GM23338 (cell line): ENCODE measurements around the gene ALG5. TPM values are rescaled to one million over a fixed set of nuclear protein-coding genes. Genes with fewer than 3 reads are reported as not detected.

Experiments used
- ATAC-seq: fragments of 200-7000 bp; cut with Tn5 transposase; 3 replicates; pipeline ENCODE4 v1.9.1; 2020
- DNase-seq: peaks from one replicate; pipeline ENCODE4 v3.0.0-alpha.2; 2015; ENCODE audit warnings: low spot score
- H2AFZ ChIP-seq: fragments of 200-600 bp; sonication (generic); 2 replicates; pipeline ENCODE4 v1.8.0; 2016; ENCODE audit warnings: antibody characterized with exemption, mild to moderate bottlenecking, moderate library complexity
- H3F3A ChIP-seq: fragments of 200-600 bp; sonication (generic); replicated peaks from 2 replicates; pipeline ENCODE4 v1.8.0; 2017; ENCODE audit warnings: antibody characterized with exemption, mixed run types, low read depth
- H3K27ac ChIP-seq: fragments of 200-600 bp; sonication (generic); 2 replicates; pipeline ENCODE4 v1.6.1; 2016; ENCODE audit warnings: low read depth
- H3K27me3 ChIP-seq: fragments of 200-600 bp; sonication (generic); 2 replicates; pipeline ENCODE4 v1.8.0; 2016; ENCODE audit warnings: mild to moderate bottlenecking, mixed run types, moderate library complexity; ENCODE audit not compliant: insufficient read depth
- H3K36me3 ChIP-seq: fragments of 200-600 bp; sonication (generic); 2 replicates; pipeline ENCODE4 v1.8.0; 2016; ENCODE audit warnings: mild to moderate bottlenecking; ENCODE audit not compliant: insufficient read depth
- H3K4me1 ChIP-seq: fragments of 200-600 bp; sonication (generic); 2 replicates; pipeline ENCODE4 v1.8.0; 2016; ENCODE audit warnings: mild to moderate bottlenecking, moderate library complexity; ENCODE audit not compliant: insufficient read depth
- H3K4me2 ChIP-seq: fragments of 200-600 bp; sonication (generic); 2 replicates; pipeline ENCODE4 v1.7.1; 2017; ENCODE audit warnings: mixed run types
- H3K4me3 ChIP-seq: fragments of 200-600 bp; sonication (generic); 2 replicates; pipeline ENCODE4 v1.6.1; 2016; ENCODE audit warnings: mixed run types
- H3K79me2 ChIP-seq: fragments of 200-600 bp; sonication (generic); replicated peaks from 2 replicates; pipeline ENCODE4 v1.8.0; 2017; ENCODE audit warnings: mild to moderate bottlenecking; ENCODE audit not compliant: insufficient read depth
- H3K9me2 ChIP-seq: fragments of 200-600 bp; sonication (generic); 2 replicates; pipeline ENCODE4 v1.8.0; 2017; ENCODE audit not compliant: insufficient read depth
- H4K20me1 ChIP-seq: fragments of 200-600 bp; sonication (generic); replicated peaks from 2 replicates; pipeline ENCODE4 v1.8.0; 2017; ENCODE audit warnings: mild to moderate bottlenecking; ENCODE audit not compliant: insufficient read depth
- H3K27ac Mint-ChIP-seq: 2 replicates; pipeline ENCODE4 v1.8.0; 2020; ENCODE audit warnings: inconsistent platforms, mild to moderate bottlenecking, moderate library complexity, mixed read lengths
- H3K27me3 Mint-ChIP-seq: 3 replicates; pipeline ENCODE4 v1.8.0; 2022; ENCODE audit warnings: low read depth, mild to moderate bottlenecking, moderate library complexity, mixed read lengths, inconsistent platforms; ENCODE audit not compliant: insufficient read depth, poor library complexity
- H3K36me3 Mint-ChIP-seq: 3 replicates; pipeline ENCODE4 v1.8.0; 2021; ENCODE audit warnings: low read depth, mild to moderate bottlenecking, inconsistent platforms, moderate library complexity, mixed read lengths
- H3K4me1 Mint-ChIP-seq: 3 replicates; pipeline ENCODE4 v1.8.0; 2020; ENCODE audit warnings: mild to moderate bottlenecking, inconsistent platforms, mixed read lengths
- H3K4me3 Mint-ChIP-seq: 3 replicates; pipeline ENCODE4 v1.8.0; 2021; ENCODE audit warnings: moderate library complexity, mild to moderate bottlenecking, inconsistent platforms, mixed read lengths
- H3K9me3 Mint-ChIP-seq: 3 replicates; pipeline ENCODE4 v1.8.0; 2020; ENCODE audit warnings: moderate library complexity, mild to moderate bottlenecking, inconsistent platforms, mixed read lengths
- CREB1 ChIP-seq: fragments of 250-450 bp; sonication (Bioruptor Pico); IDR thresholded peaks from 2 replicates; pipeline ENCODE4 v1.5.0; 2020; ENCODE audit warnings: low read depth, mild to moderate bottlenecking, moderate library complexity
- EZH2 ChIP-seq: fragments of 200-600 bp; sonication (generic); IDR thresholded peaks from one replicate; pipeline ENCODE4 v1.8.0; 2017; ENCODE audit warnings: antibody characterized with exemption, mild to moderate bottlenecking, low read depth; ENCODE audit not compliant: unreplicated experiment
- EZH2phosphoT487 ChIP-seq: fragments of 200-600 bp; sonication (generic); IDR thresholded peaks from one replicate; pipeline ENCODE4 v1.8.1; 2018; ENCODE audit warnings: antibody characterized with exemption; ENCODE audit not compliant: unreplicated experiment
- JUNB ChIP-seq: IDR thresholded peaks from one replicate; pipeline ENCODE4 v1.6.1; 2016; ENCODE audit warnings: antibody characterized with exemption; ENCODE audit not compliant: unreplicated experiment
- NANOG ChIP-seq: IDR thresholded peaks from 2 replicates; pipeline ENCODE4 v1.6.1; 2016; ENCODE audit warnings: antibody characterized with exemption, borderline replicate concordance
- POLR2AphosphoS5 ChIP-seq: IDR thresholded peaks from 2 replicates; pipeline ENCODE4 v1.6.1; 2016; ENCODE audit warnings: antibody characterized with exemption, low read depth
- STAT1 ChIP-seq: IDR thresholded peaks from one replicate; pipeline ENCODE4 v1.6.1; 2016; ENCODE audit warnings: antibody characterized with exemption; ENCODE audit not compliant: unreplicated experiment
- ZNF114 ChIP-seq: fragments of 250-450 bp; sonication (Bioruptor Pico); IDR thresholded peaks from 2 replicates; pipeline ENCODE4 v1.5.0; 2020; ENCODE audit warnings: mild to moderate bottlenecking, moderate library complexity
- ZNF331 ChIP-seq: fragments of 250-450 bp; sonication (Bioruptor Pico); IDR thresholded peaks from 2 replicates; pipeline ENCODE4 v1.5.0; 2020; ENCODE audit warnings: low read depth, mild to moderate bottlenecking, moderate library complexity
- polyA plus RNA-seq: library from polyadenylated mRNA; unstranded; fragments of >200 nt; fragmentation: Nextera tagmentation; extraction: Ambion mirVana; gene quantifications from 2 replicates; pipeline ENCODE4 v1.2.1, GENCODE V29; 2016
- total RNA-seq: library from RNA; depleted of rRNA; stranded (reverse); fragments of >200 nt; shearing (Covaris generic); gene quantifications from 2 replicates; pipeline ENCODE4 v1.2.3, GENCODE V29; 2014
- TF ChIP-seq, protein P1 (sequence below), 2 experiments: fragments of 200-600 bp in 1 of 2; sonication (generic) in 1 of 2; conservative IDR thresholded peaks; 2 replicates each; pipeline versions ENCODE4 v1.5.1 to v1.6.1; 2016 to 2017; ENCODE audit warnings: antibody characterized with exemption in 2 of 2, low read depth in 2 of 2, mild to moderate bottlenecking in 2 of 2, moderate library complexity in 1 of 2
- TF ChIP-seq, protein P2 (sequence below): IDR thresholded peaks from one replicate; pipeline ENCODE4 v1.6.1; 2018; ENCODE audit warnings: antibody characterized with exemption; ENCODE audit not compliant: unreplicated experiment
- TF ChIP-seq, protein P3 (sequence below): IDR thresholded peaks from 2 replicates; pipeline ENCODE4 v1.6.1; 2016; ENCODE audit warnings: antibody characterized with exemption

The ALG5 gene
- total and polyA plus RNA-seq, 2 experiments from 2014 or later, result 15.6 to 34.0 TPM

DNA sequence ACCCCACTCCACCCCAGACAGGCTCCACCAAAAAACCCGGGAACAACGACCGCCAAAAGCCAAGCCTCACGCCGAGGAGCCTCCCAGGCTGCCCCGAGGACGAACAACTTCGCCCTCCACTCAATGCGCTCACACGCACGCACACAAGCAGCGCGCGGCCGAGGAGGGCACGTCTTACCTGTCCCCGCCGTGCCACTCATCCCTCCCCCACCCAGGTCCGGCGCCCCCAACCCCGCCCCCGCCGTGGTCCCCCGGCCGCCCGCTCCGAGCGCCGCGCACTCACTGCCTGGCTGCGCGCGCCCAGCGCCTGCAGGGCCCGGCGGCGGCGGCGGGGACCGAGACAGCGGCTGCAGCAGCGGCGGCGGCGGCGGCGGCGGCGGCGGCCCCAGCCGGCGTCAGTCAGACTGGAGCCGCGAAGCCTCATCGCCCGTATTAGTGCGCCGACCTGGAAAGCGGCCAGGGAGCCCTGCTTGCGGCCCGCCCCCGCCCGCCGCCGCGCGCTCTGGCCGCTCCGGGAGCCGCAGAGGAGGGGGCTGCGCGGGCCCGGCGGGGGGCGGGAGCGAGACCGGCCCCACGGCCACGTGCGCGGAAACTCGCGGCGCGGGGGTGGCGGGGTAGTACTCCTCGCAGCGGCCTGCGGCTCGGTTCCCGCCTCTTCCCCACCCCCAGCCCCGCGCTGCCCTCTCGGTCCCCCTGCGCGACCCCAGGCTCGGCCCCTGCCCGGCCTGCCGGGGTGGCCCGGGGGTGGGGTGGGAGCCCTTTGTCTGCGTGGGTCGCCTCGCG is 79.1 kb downstream of the ALG5 start, which contains the start of gene SMAD9 (continued):
- TF ChIP-seq, protein P1, sequence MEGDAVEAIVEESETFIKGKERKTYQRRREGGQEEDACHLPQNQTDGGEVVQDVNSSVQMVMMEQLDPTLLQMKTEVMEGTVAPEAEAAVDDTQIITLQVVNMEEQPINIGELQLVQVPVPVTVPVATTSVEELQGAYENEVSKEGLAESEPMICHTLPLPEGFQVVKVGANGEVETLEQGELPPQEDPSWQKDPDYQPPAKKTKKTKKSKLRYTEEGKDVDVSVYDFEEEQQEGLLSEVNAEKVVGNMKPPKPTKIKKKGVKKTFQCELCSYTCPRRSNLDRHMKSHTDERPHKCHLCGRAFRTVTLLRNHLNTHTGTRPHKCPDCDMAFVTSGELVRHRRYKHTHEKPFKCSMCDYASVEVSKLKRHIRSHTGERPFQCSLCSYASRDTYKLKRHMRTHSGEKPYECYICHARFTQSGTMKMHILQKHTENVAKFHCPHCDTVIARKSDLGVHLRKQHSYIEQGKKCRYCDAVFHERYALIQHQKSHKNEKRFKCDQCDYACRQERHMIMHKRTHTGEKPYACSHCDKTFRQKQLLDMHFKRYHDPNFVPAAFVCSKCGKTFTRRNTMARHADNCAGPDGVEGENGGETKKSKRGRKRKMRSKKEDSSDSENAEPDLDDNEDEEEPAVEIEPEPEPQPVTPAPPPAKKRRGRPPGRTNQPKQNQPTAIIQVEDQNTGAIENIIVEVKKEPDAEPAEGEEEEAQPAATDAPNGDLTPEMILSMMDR (conservative IDR thresholded peaks at IDR 0.05; ENCODE audit: low read depth in 2 of 2), result no peak
- no peak for TF ChIP-seq POLR2AphosphoS5
- TF ChIP-seq ZNF114, result no peak
- TF ChIP-seq JUNB, result no peak

DNA sequence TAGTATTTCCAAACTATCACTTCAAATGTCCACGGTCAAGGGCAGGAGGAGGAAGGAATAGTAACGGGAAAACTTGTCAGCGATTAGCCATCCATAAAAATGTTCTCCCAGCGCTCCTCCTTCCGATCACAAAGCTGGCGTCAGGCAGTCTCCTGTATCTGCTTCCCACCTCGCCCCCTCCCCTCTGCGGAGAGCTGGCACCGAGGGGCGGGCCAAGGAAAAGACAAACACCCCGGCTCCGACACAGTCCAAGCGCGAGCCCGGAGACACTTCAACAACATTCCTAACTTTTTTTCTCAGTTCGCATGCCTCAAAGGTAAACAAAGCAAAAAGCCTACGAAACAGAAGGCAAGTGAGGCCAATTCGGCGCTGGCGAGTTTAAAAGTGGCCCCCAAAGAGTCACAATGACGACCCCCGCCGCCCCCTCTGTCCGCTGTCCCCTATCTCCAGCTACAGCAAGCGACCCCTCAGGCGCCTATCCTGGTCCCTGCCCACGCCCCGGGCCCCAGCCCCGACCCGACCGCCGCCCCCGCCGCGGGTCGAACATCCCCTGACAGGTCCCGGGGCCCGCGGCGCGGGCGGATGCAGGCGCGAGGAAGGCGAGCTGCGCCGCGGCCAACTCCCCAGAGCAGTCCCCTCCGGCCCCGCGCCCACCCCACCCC is 79.8 kb downstream of the ALG5 start:
- Mint-ChIP-seq H3K27ac (no peak overlapping the region), H3K36me3 (no peaks in the 10 kb centered on the region), H3K4me1 (peaks cover 8% of the 10 kb centered on the region; the same call in 2 of the 3 replicates), H3K4me3 (peak overlapping the region; percentile 89), H3K9me3 (no peaks in the 10 kb centered on the region), H3K27me3 (peaks cover 23% of the 10 kb centered on the region)
- DNase-seq (peak; percentile 76), ATAC-seq (peak; percentile 78)
- H3K36me3 ChIP-seq, result no peaks in the 10 kb centered on the region
- H3K27me3 ChIP-seq, result peaks cover 45% of the 10 kb centered on the region
- no peaks in the 10 kb centered on the region for H3K9me2 ChIP-seq
- H3K4me1 ChIP-seq, result peaks cover 15% of the 10 kb centered on the region
- H3K79me2 ChIP-seq, result no peaks in the 10 kb centered on the region
- H2AFZ ChIP-seq, result peak overlapping the region; percentile 97
- no peak overlapping the region for H3K27ac ChIP-seq
- no peaks in the 10 kb centered on the region; the same call in 1 of the 2 replicates for H4K20me1 ChIP-seq
- peak overlapping the region; percentile 84 for H3K4me3 ChIP-seq
- H3K4me2 ChIP-seq, result peak overlapping the region; percentile 95
- H3F3A ChIP-seq, result peaks cover 15% of the 10 kb centered on the region; the same call in 1 of the 2 replicates
- TF ChIP-seq, protein P2, sequence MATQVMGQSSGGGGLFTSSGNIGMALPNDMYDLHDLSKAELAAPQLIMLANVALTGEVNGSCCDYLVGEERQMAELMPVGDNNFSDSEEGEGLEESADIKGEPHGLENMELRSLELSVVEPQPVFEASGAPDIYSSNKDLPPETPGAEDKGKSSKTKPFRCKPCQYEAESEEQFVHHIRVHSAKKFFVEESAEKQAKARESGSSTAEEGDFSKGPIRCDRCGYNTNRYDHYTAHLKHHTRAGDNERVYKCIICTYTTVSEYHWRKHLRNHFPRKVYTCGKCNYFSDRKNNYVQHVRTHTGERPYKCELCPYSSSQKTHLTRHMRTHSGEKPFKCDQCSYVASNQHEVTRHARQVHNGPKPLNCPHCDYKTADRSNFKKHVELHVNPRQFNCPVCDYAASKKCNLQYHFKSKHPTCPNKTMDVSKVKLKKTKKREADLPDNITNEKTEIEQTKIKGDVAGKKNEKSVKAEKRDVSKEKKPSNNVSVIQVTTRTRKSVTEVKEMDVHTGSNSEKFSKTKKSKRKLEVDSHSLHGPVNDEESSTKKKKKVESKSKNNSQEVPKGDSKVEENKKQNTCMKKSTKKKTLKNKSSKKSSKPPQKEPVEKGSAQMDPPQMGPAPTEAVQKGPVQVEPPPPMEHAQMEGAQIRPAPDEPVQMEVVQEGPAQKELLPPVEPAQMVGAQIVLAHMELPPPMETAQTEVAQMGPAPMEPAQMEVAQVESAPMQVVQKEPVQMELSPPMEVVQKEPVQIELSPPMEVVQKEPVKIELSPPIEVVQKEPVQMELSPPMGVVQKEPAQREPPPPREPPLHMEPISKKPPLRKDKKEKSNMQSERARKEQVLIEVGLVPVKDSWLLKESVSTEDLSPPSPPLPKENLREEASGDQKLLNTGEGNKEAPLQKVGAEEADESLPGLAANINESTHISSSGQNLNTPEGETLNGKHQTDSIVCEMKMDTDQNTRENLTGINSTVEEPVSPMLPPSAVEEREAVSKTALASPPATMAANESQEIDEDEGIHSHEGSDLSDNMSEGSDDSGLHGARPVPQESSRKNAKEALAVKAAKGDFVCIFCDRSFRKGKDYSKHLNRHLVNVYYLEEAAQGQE, result no peak
- no peak for TF ChIP-seq JUNB
- TF ChIP-seq CREB1 (CRISPR knock-in tag), result no peak
- no peak for TF ChIP-seq POLR2AphosphoS5
- no peak for TF ChIP-seq EZH2phosphoT487
- no peak for TF ChIP-seq STAT1
- no peak for TF ChIP-seq ZNF331
- no peak for TF ChIP-seq ZNF114
- no peak for TF ChIP-seq EZH2
- TF ChIP-seq, protein P3, sequence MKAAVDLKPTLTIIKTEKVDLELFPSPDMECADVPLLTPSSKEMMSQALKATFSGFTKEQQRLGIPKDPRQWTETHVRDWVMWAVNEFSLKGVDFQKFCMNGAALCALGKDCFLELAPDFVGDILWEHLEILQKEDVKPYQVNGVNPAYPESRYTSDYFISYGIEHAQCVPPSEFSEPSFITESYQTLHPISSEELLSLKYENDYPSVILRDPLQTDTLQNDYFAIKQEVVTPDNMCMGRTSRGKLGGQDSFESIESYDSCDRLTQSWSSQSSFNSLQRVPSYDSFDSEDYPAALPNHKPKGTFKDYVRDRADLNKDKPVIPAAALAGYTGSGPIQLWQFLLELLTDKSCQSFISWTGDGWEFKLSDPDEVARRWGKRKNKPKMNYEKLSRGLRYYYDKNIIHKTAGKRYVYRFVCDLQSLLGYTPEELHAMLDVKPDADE, result no peak
- no peak for TF ChIP-seq NANOG
- TF ChIP-seq, protein P1 (conservative IDR thresholded peaks at IDR 0.05; ENCODE audit: low read depth in 2 of 2), result no peak
